GM21367 (cell line): ENCODE results near the gene KIF1A.

Source experiments
- ATAC-seq: cut with Tn5 transposase; IDR thresholded peaks from one replicate; pipeline ENCODE4 v1.9.1; 2021; ENCODE audit not compliant: unreplicated experiment

The KIF1A gene

GRCh38 chr2:240799033-240799820, 20.8 kb downstream of the KIF1A start:
- no peak for ATAC-seq

- no peak for ATAC-seq
These were observed 21.6 kb downstream of the KIF1A start for GRCh38 chr2:240798327-240798905.

GRCh38 chr2:240797914-240798313, 22.1 kb downstream of the KIF1A start:
- ATAC-seq: no peak

- ATAC-seq: no peak
These were observed 22.5 kb downstream of the KIF1A start for GRCh38 chr2:240797500-240797895.

- no peak for ATAC-seq
These were observed 23.2 kb downstream of the KIF1A start for GRCh38 chr2:240796543-240797499.

GRCh38 chr2:240795916-240796510, 24.0 kb downstream of the KIF1A start:
- ATAC-seq: no peak

GRCh38 chr2:240795454-240795853, 24.6 kb downstream of the KIF1A start:
- ATAC-seq: no peak

- ATAC-seq: no peak
These were observed 25.8 kb downstream of the KIF1A start for GRCh38 chr2:240794178-240794721.

- no peak for ATAC-seq
These were observed 26.5 kb downstream of the KIF1A start for GRCh38 chr2:240793313-240794177.

GRCh38 chr2:240792629-240793312, 27.2 kb downstream of the KIF1A start:
- ATAC-seq: no peak

- no peak for ATAC-seq
These were observed 28.0 kb downstream of the KIF1A start for GRCh38 chr2:240791821-240792628.

GRCh38 chr2:240791221-240791800, 28.7 kb downstream of the KIF1A start:
- ATAC-seq: no peak

- ATAC-seq: no peak
These were observed 29.4 kb downstream of the KIF1A start for GRCh38 chr2:240790370-240791220.

GRCh38 chr2:240789501-240790369, 30.3 kb downstream of the KIF1A start:
- no peak for ATAC-seq

- no peak for ATAC-seq
These were observed 31.0 kb downstream of the KIF1A start for GRCh38 chr2:240789051-240789453.

- no peak for ATAC-seq
These were observed 31.5 kb downstream of the KIF1A start for GRCh38 chr2:240788482-240788881.
